HCT116 (cell line): ENCODE measurements around the gene NFS1. TPM values are rescaled to one million over a fixed set of nuclear protein-coding genes. Genes with fewer than 3 reads are reported as not detected.

Experiments
- ATAC-seq: fragments of 200-7000 bp; cut with Tn5 transposase; 2 replicates; pipeline ENCODE4 v1.9.1; 2020; ENCODE audit warnings: mild to moderate bottlenecking, moderate library complexity
- BruUV-seq: library from RNA; stranded (reverse); fragments of 400-500 nt; replicated peaks from 2 replicates; lab custom pipeline; 2021; lab: Mats Ljungman, UMichigan
- CTCF ChIA-PET: fragments of 300-600 bp; sonication (Branson Sonifier 250); formaldehyde crosslinking; loops from one replicate; lab custom pipeline; 2021; ENCODE audit warnings: antibody characterized with exemption; lab: Charles Lee
- POLR2A ChIA-PET: fragments of 300-600, 350-600 bp; sonication (Branson Sonifier 250); formaldehyde crosslinking; loops from one replicate; lab custom pipeline; 2021; ENCODE audit warnings: antibody characterized with exemption; lab: Charles Lee
- RAD21 ChIA-PET, 2 experiments: fragments of 300-600 bp; sonication (Branson Sonifier 250); formaldehyde crosslinking; loops; one replicate each; lab custom pipeline; 2023; ENCODE audit warnings: low total read pairs in 2 of 2; ENCODE audit not compliant: uncharacterized antibody in 2 of 2, unreplicated experiment in 2 of 2, low non-redundant PET in 1 of 2; lab: Charles Lee
- DNase-seq: peaks from one replicate; pipeline ENCODE4 v3.0.0-alpha.2; 2010; ENCODE audit warnings: low read depth, low spot score
- H2AFZ ChIP-seq: fragments of 200-600 bp; shearing (Covaris generic), sonication (generic); 2 replicates; pipeline ENCODE4 v1.6.1; 2017; ENCODE audit warnings: low read depth, mixed run types, mixed read lengths, antibody characterized with exemption, low read length; ENCODE audit not compliant: poor library complexity, severe bottlenecking
- H3K27ac ChIP-seq: 2 replicates; pipeline ENCODE4 v1.5.1; 2012; ENCODE audit warnings: low read depth, low read length
- H3K27me3 ChIP-seq: fragments of 200-600 bp; sonication (generic); 2 replicates; pipeline ENCODE4 v1.6.1; 2016; ENCODE audit warnings: mixed run types, low read length, mixed read lengths; ENCODE audit not compliant: insufficient read depth
- H3K36me3 ChIP-seq, 2 experiments: fragments of 200-500 bp in 1 of 2; fragments of 200-600 bp in 1 of 2; sonication (Bioruptor generic) in 1 of 2; sonication (generic) in 1 of 2; 2 replicates each; pipeline versions ENCODE4 v1.5.1 to v1.6.1; 2014 to 2016; ENCODE audit warnings: low read length in 2 of 2, inconsistent platforms in 1 of 2, mixed read lengths in 1 of 2, mixed run types in 1 of 2; ENCODE audit not compliant: insufficient read depth in 2 of 2, control insufficient read depth in 1 of 2
- H3K4me1 ChIP-seq, 2 experiments: fragments of 200-600 bp in 1 of 2; sonication (generic) in 1 of 2; 2 replicates each; pipeline versions ENCODE4 v1.5.1 to v1.6.1; 2012 to 2017; ENCODE audit warnings: low read length in 2 of 2, inconsistent platforms in 1 of 2, mild to moderate bottlenecking in 1 of 2, mixed read lengths in 1 of 2, mixed run types in 1 of 2, moderate library complexity in 1 of 2; ENCODE audit not compliant: insufficient read depth in 2 of 2, control insufficient read depth in 1 of 2
- H3K4me2 ChIP-seq: fragments of 200-600 bp; sonication (generic); 2 replicates; pipeline ENCODE4 v1.6.1; 2017; ENCODE audit warnings: mixed run types, low read length, mixed read lengths
- H3K4me3 ChIP-seq, 2 experiments: fragments of 200-600 bp in 1 of 2; sonication (generic) in 1 of 2; replicated peaks in 1 of 2; 2 replicates each; pipeline ENCODE4 v1.5.1; 2011 to 2016; ENCODE audit warnings: low read length in 2 of 2, control low read depth in 1 of 2, low read depth in 1 of 2, mild to moderate bottlenecking in 1 of 2, mixed read lengths in 1 of 2, mixed run types in 1 of 2
- H3K79me2 ChIP-seq: fragments of 200-600 bp; sonication (generic); 2 replicates; pipeline ENCODE4 v1.6.1; 2017; ENCODE audit warnings: mild to moderate bottlenecking, mixed run types, low read length, moderate library complexity, mixed read lengths; ENCODE audit not compliant: insufficient read depth
- H3K9ac ChIP-seq: fragments of 200-600 bp; sonication (generic); 2 replicates; pipeline ENCODE4 v1.6.1; 2016; ENCODE audit warnings: low read length, mixed read lengths
- H3K9me2 ChIP-seq: fragments of 200-600 bp; sonication (generic), shearing (Covaris generic); 2 replicates; pipeline ENCODE4 v1.6.1; 2017; ENCODE audit warnings: mixed run types, mild to moderate bottlenecking, moderate library complexity; ENCODE audit not compliant: insufficient read depth
- H3K9me3 ChIP-seq, 2 experiments: fragments of 200-500 bp in 1 of 2; fragments of 200-600 bp in 1 of 2; sonication (Bioruptor generic) in 1 of 2; sonication (generic) in 1 of 2; 2 replicates each; pipeline ENCODE4 v1.6.1; 2014 to 2017; ENCODE audit warnings: low read length in 2 of 2, mixed read lengths in 2 of 2, inconsistent platforms in 1 of 2, low read depth in 1 of 2, mild to moderate bottlenecking in 1 of 2, mixed run types in 1 of 2, moderate library complexity in 1 of 2; ENCODE audit not compliant: control insufficient read depth in 1 of 2, insufficient read depth in 1 of 2
- H4K20me1 ChIP-seq: fragments of 200-600 bp; sonication (generic), shearing (Covaris generic); 2 replicates; pipeline ENCODE4 v1.6.1; 2017; ENCODE audit warnings: mixed run types, mild to moderate bottlenecking, moderate library complexity; ENCODE audit not compliant: insufficient read depth
- ATF3 ChIP-seq: IDR thresholded peaks from 2 replicates; pipeline ENCODE4 v1.6.1; 2012
- CBX3 ChIP-seq: IDR thresholded peaks from 2 replicates; pipeline ENCODE4 v1.6.1; 2012; ENCODE audit warnings: low read depth
- CEBPB ChIP-seq: IDR thresholded peaks from 2 replicates; pipeline ENCODE4 v1.6.1; 2012; ENCODE audit warnings: low read depth
- CTCF ChIP-seq, 3 experiments: fragments of 200-600 bp in 1 of 3; sonication (generic) in 1 of 3; IDR thresholded peaks in 2 of 3; conservative IDR thresholded peaks in 1 of 3; 2 replicates each; pipeline ENCODE4 v1.5.1; 2012 to 2017; ENCODE audit warnings: low read depth in 2 of 3, low read length in 2 of 3, antibody characterized with exemption in 1 of 3, borderline replicate concordance in 1 of 3, control low read depth in 1 of 3, mild to moderate bottlenecking in 1 of 3, mixed read lengths in 1 of 3, mixed run types in 1 of 3, moderate library complexity in 1 of 3; ENCODE audit not compliant: insufficient read depth in 1 of 3
- EGR1 ChIP-seq: IDR thresholded peaks from 2 replicates; pipeline ENCODE4 v1.6.1; 2012; ENCODE audit warnings: low read depth
- ELF1 ChIP-seq: IDR thresholded peaks from 2 replicates; pipeline ENCODE4 v1.6.1; 2012; ENCODE audit warnings: low read depth, borderline replicate concordance
- EZH2 ChIP-seq: fragments of 200-600 bp; sonication (generic); IDR thresholded peaks from 2 replicates; pipeline ENCODE4 v1.6.1; 2017; ENCODE audit warnings: antibody characterized with exemption, mixed run types
- EZH2phosphoT487 ChIP-seq: fragments of 200-600 bp; IDR thresholded peaks from 2 replicates; pipeline ENCODE4 v1.6.1; 2018; ENCODE audit warnings: antibody characterized with exemption, borderline replicate concordance
- FOSL1 ChIP-seq: IDR thresholded peaks from 2 replicates; pipeline ENCODE4 v1.6.1; 2012; ENCODE audit warnings: low read depth
- JUND ChIP-seq: IDR thresholded peaks from 2 replicates; pipeline ENCODE4 v1.6.1; 2012
- MAX ChIP-seq: IDR thresholded peaks from 2 replicates; pipeline ENCODE4 v1.6.1; 2012
- POLR2A ChIP-seq: IDR thresholded peaks from 2 replicates; pipeline ENCODE4 v1.7.0; 2011; ENCODE audit warnings: borderline replicate concordance; ENCODE audit not compliant: insufficient read depth, insufficient read length; ENCODE audit errors: extremely low read depth
- POLR2AphosphoS5 ChIP-seq: IDR thresholded peaks from 2 replicates; pipeline ENCODE4 v1.6.1; 2011; ENCODE audit warnings: mild to moderate bottlenecking, low read depth, low read length, moderate library complexity
- RAD21 ChIP-seq: IDR thresholded peaks from 2 replicates; pipeline ENCODE4 v1.6.1; 2012; ENCODE audit warnings: low read depth, mild to moderate bottlenecking
- REST ChIP-seq: IDR thresholded peaks from 2 replicates; pipeline ENCODE4 v1.6.1; 2012; ENCODE audit warnings: low read depth
- SP1 ChIP-seq: IDR thresholded peaks from 2 replicates; pipeline ENCODE4 v1.6.1; 2012; ENCODE audit warnings: low read depth
- SRF ChIP-seq: IDR thresholded peaks from 2 replicates; pipeline ENCODE4 v1.6.1; 2012; ENCODE audit warnings: low read depth
- TCF7L2 ChIP-seq: IDR thresholded peaks from 2 replicates; pipeline ENCODE4 v1.7.0; 2011; ENCODE audit warnings: borderline replicate concordance, inconsistent platforms; ENCODE audit not compliant: insufficient read depth, insufficient read length; ENCODE audit errors: extremely low read depth
- ZBTB33 ChIP-seq: IDR thresholded peaks from 2 replicates; pipeline ENCODE4 v1.6.1; 2011; ENCODE audit warnings: mild to moderate bottlenecking, low read length, moderate library complexity; ENCODE audit not compliant: insufficient replicate concordance; ENCODE audit errors: extremely low read depth
- ZFX ChIP-seq: fragments of 450-650 bp; IDR thresholded peaks from 2 replicates; pipeline ENCODE4 v1.6.1; 2017
- intact Hi-C: fragments of 100-400 bp; cut with micrococcal nuclease; formaldehyde crosslinking; loops from 2 replicates; pipeline ENCODE4 v1.10.0; 2022
- total RNA-seq: library from RNA; stranded (reverse); gene quantifications from one replicate; pipeline ENCODE4 v1.2.1, GENCODE V29; 2021; ENCODE audit not compliant: unreplicated experiment

NFS1 gene
- total RNA-seq, 1 experiment from 2014 or later, result 33.9 TPM

- Histone ChIP-seq H3K4me1 (peaks cover 4 to 15% of the 10 kb centered on the region in 2 experiments), H3K9me3 (no peaks in the 10 kb centered on the region), H3K27me3 (no peaks in the 10 kb centered on the region), H3K9me2 (no peaks in the 10 kb centered on the region), H3K36me3 (peaks cover 55 to 71% of the 10 kb centered on the region in 2 experiments), H3K4me3 (no peak overlapping the region), H3K27ac (no peak overlapping the region), H4K20me1 (peaks cover 59% of the 10 kb centered on the region), H3K4me2 (no peak overlapping the region), H3K9ac (no peak overlapping the region), H2AFZ (no peak overlapping the region), H3K79me2 (peaks cover 95% of the 10 kb centered on the region)
- BruUV-seq, result no TSS peak
- DNase-seq, result no peak
- ChIA-PET POLR2A (no interaction called here), CTCF (no interaction called here), RAD21 (no interaction called here)
- intact Hi-C loops, result no loop called here
- TF ChIP-seq EZH2 (no peak), EZH2phosphoT487 (no peak), ELF1 (no peak), MAX (no peak), CEBPB (no peak), JUND (no peak), EGR1 (no peak), RAD21 (no peak), TCF7L2 (no peak), REST (no peak), ZFX (no peak), POLR2A (no peak), CBX3 (no peak), ATF3 (no peak), SP1 (no peak), CTCF (IDR thresholded peaks at IDR 0.05 in 2 of 3, conservative IDR thresholded peaks at IDR 0.05 in 1 of 3; ENCODE audit: borderline replicate concordance in 1 of 3, insufficient read depth in 1 of 3, low read depth in 2 of 3, low read length in 2 of 3) (no peak), FOSL1 (no peak), POLR2AphosphoS5 (no peak), SRF (no peak), ZBTB33 (no peak)
- ATAC-seq, result no peak
These were observed 38.7 kb upstream of the NFS1 start for GRCh38 chr20:35737865-35738333.
